Upper lobe of left lung (tissue), 4 donors: ENCODE results near the gene CES2.

Experiments
- POLR2AphosphoS5 ChIP-seq, 2 donors: sonication (generic); formaldehyde crosslinking; IDR thresholded peaks; one replicate each; pipeline ENCODE4 v1.5.1; 2017; ENCODE audit warnings: antibody characterized with exemption in 2 of 2
- TF ChIP-seq, protein P1 (sequence below), 6 experiments: fragments of 450-650 bp in 4 of 6; fragments of 200-600 bp in 2 of 6; sonication (generic) in 2 of 6; IDR thresholded peaks; one replicate each; pipeline ENCODE4 v1.5.1; 2016 to 2019; ENCODE audit warnings: antibody characterized with exemption in 6 of 6

DNA sequence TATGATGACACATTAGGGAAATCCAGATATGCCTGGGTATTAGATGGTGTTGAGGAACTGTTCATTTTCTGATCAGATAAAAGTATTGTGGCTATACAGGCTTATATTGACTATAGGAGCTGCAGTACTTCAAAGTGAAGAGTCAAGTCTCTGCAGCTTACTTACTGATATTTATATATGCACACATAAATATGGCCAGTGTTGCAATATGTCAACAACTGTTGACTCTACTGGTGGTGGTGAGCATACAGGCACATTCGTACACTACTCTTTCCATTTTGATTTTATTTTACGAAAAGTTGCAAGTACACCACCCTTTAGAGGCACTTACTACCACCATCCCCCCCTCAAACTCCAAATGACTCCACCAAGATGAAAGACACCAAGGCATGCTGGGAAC lies 3.7 kb upstream of the CES2 start:
- TF ChIP-seq POLR2AphosphoS5 (IDR thresholded peaks at IDR 0.05), result no peak
- TF ChIP-seq, protein P1, sequence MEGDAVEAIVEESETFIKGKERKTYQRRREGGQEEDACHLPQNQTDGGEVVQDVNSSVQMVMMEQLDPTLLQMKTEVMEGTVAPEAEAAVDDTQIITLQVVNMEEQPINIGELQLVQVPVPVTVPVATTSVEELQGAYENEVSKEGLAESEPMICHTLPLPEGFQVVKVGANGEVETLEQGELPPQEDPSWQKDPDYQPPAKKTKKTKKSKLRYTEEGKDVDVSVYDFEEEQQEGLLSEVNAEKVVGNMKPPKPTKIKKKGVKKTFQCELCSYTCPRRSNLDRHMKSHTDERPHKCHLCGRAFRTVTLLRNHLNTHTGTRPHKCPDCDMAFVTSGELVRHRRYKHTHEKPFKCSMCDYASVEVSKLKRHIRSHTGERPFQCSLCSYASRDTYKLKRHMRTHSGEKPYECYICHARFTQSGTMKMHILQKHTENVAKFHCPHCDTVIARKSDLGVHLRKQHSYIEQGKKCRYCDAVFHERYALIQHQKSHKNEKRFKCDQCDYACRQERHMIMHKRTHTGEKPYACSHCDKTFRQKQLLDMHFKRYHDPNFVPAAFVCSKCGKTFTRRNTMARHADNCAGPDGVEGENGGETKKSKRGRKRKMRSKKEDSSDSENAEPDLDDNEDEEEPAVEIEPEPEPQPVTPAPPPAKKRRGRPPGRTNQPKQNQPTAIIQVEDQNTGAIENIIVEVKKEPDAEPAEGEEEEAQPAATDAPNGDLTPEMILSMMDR (IDR thresholded peaks at IDR 0.05), result no peak
